ENCODE data around the gene PRDX5.

- TF ChIP-seq, protein P1, sequence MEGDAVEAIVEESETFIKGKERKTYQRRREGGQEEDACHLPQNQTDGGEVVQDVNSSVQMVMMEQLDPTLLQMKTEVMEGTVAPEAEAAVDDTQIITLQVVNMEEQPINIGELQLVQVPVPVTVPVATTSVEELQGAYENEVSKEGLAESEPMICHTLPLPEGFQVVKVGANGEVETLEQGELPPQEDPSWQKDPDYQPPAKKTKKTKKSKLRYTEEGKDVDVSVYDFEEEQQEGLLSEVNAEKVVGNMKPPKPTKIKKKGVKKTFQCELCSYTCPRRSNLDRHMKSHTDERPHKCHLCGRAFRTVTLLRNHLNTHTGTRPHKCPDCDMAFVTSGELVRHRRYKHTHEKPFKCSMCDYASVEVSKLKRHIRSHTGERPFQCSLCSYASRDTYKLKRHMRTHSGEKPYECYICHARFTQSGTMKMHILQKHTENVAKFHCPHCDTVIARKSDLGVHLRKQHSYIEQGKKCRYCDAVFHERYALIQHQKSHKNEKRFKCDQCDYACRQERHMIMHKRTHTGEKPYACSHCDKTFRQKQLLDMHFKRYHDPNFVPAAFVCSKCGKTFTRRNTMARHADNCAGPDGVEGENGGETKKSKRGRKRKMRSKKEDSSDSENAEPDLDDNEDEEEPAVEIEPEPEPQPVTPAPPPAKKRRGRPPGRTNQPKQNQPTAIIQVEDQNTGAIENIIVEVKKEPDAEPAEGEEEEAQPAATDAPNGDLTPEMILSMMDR (IDR thresholded peaks at IDR 0.05), result no peak
- TF ChIP-seq POLR2AphosphoS5 (IDR thresholded peaks at IDR 0.05), result no peak
These were observed 21.4 kb downstream of the PRDX5 start for GRCh38 chr11:64339286-64339685.

All from upper lobe of left lung (tissue), 4 donors.